IPS-20b (cell line): ENCODE data around the gene LARGE1.
"Not testable (repeated sequence)": the region's sequence is repeated elsewhere in the genome, so short reads cannot be mapped to it uniquely, and the experiment has no call there.

Experiments
- H3K27ac ChIP-seq: one replicate; pipeline ENCODE4 v1.5.1; 2013; ENCODE audit warnings: low read length
- H3K27me3 ChIP-seq: 2 replicates; pipeline ENCODE4 v1.6.1; 2013; ENCODE audit warnings: mild to moderate bottlenecking, low read length, inconsistent platforms; ENCODE audit not compliant: insufficient read depth
- H3K36me3 ChIP-seq: 2 replicates; pipeline ENCODE4 v1.6.1; 2013; ENCODE audit warnings: low read depth, mild to moderate bottlenecking, inconsistent platforms, low read length, moderate library complexity; ENCODE audit not compliant: insufficient read depth
- H3K4me1 ChIP-seq: 2 replicates; pipeline ENCODE4 v1.6.1; 2013; ENCODE audit warnings: mild to moderate bottlenecking, control low read depth, inconsistent platforms, low read length, moderate library complexity; ENCODE audit not compliant: insufficient read depth
- H3K4me3 ChIP-seq: 2 replicates; pipeline ENCODE4 v1.5.1; 2013; ENCODE audit warnings: mild to moderate bottlenecking, low read length, inconsistent platforms
- H3K9ac ChIP-seq: 2 replicates; pipeline ENCODE4 v1.6.1; 2013; ENCODE audit warnings: low read depth, mild to moderate bottlenecking, inconsistent platforms, low read length, moderate library complexity
- H3K9me3 ChIP-seq: 2 replicates; pipeline ENCODE4 v1.6.1; 2013; ENCODE audit warnings: mild to moderate bottlenecking, low read depth, low read length, inconsistent platforms; ENCODE audit not compliant: insufficient read depth

Gene LARGE1

DNA sequence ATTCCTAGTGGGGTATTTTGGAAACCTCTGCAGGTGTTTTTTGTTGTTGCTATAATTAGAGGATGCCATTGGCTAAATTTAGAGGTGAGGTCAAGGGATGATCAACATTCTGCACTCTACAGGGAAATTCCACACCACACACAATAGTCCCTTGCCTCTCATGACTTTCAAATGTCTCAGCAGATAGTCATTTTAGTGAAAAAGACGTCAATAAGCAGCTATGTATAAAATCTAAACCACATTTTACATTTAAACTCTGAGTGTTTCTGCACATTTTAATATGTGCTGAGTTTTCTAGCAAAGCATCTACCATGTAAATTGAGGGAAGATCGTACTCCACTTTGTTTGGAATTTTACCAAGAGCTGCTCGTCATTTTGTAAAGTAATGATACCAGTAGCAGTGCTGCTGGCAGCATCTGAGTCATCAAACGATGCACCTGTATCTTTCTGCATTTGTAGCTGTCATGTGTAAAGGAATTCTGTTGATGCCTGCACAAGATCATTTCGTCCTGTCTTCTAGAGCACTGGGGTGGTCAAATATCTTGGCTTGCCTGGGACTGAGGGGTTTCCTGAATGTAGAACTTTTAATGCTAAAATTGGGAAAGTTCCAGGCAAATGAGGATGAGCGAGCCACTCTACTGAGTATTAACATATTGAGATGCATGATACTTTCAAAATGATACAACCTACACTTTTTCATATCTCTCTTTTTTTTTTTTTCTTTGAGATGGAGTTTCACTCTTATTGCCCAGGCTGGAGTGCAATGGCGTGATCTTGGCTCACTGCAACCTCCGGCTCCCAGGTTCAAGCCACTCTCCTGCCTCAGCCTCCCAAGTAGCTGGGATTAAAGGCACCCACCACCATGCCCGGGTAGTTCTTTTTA, 447.6 kb downstream of the LARGE1 start:
- no peaks in the 10 kb centered on the region for H3K27me3 ChIP-seq
- no peaks in the 10 kb centered on the region for H3K36me3 ChIP-seq
- H3K4me3 ChIP-seq, result no peak overlapping the region
- H3K9ac ChIP-seq, result no peak overlapping the region
- peaks cover 15% of the 10 kb centered on the region for H3K4me1 ChIP-seq
- no peak overlapping the region for H3K27ac ChIP-seq
- no peaks in the 10 kb centered on the region for H3K9me3 ChIP-seq

DNA sequence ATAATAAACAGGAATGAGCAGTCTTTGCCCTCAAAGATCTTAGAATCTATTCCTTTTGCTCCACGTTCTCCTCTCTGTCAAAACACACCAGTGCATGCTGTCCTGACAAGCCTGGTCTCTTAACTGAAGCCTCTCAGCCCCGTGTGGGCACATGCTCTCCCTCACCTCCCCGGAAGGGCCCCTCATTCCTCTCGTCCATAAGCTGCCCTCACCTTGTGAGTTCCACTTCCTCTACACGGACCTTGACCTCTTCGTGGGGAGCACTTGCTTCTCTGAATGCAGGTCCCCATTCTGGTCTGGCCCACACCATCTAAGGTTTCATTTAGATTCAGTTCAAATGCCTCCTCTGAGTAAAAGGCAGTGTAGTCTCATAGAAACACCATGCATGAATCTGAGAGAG, 449.8 kb downstream of the LARGE1 start:
- Histone ChIP-seq H3K4me3 (no peak overlapping the region), H3K27ac (no peak overlapping the region), H3K9ac (no peak overlapping the region), H3K9me3 (no peaks in the 10 kb centered on the region), H3K36me3 (no peaks in the 10 kb centered on the region), H3K4me1 (no peaks in the 10 kb centered on the region), H3K27me3 (no peaks in the 10 kb centered on the region)

DNA sequence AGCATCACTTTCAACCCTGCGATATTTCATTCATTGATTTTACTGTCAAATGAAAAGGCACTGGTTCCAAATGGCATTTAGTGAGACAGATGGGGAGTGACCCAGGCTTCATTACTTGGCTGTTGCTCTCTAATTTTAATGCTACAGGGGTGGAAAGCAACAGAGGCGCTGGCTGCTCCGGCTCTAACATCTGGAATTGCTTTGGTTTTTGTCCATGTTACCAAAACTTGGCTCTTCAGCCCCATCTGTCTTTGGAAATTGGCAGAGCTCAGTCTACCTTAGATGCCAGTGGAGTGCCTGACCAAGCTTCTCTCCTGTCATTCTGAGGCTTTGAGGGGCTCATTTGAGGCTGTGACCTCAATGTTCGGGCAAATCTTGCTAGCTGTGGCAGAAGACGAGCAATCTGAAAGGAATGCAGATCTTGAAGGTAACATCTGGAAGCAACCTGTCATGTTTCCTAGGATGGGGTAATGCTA, 452.6 kb downstream of the LARGE1 start:
- H3K4me1 ChIP-seq, result no peaks in the 10 kb centered on the region
- H3K9me3 ChIP-seq, result peaks cover 4% of the 10 kb centered on the region; the same call in 1 of the 2 replicates
- no peak overlapping the region for H3K27ac ChIP-seq
- no peak overlapping the region for H3K9ac ChIP-seq
- no peak overlapping the region for H3K4me3 ChIP-seq
- H3K36me3 ChIP-seq, result no peaks in the 10 kb centered on the region
- H3K27me3 ChIP-seq, result no peaks in the 10 kb centered on the region

DNA sequence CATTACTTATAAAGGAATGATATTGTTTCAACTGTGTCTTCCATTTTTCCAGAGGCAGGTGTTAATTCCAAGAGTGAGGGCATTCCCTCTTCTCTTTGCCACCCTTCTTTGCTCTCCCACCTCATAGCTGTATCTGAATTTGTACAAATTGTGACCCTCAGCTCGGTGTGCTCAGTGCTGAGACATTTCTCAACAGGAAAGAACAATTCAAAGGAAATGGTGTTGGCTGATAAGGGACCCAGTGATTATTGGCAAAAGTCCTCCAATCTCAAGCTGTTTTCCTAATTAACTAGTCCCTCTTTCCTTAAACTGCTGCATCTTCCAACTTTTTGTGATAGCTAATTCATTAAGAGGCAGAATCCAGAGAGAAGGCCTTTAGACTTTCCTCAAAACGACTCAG, 453.2 kb downstream of the LARGE1 start:
- no peaks in the 10 kb centered on the region for H3K27me3 ChIP-seq
- peaks cover 6% of the 10 kb centered on the region; the same call in 1 of the 2 replicates for H3K9me3 ChIP-seq
- no peak overlapping the region for H3K9ac ChIP-seq
- H3K36me3 ChIP-seq, result no peaks in the 10 kb centered on the region
- H3K27ac ChIP-seq, result no peak overlapping the region
- H3K4me3 ChIP-seq, result no peak overlapping the region
- H3K4me1 ChIP-seq, result no peaks in the 10 kb centered on the region

DNA sequence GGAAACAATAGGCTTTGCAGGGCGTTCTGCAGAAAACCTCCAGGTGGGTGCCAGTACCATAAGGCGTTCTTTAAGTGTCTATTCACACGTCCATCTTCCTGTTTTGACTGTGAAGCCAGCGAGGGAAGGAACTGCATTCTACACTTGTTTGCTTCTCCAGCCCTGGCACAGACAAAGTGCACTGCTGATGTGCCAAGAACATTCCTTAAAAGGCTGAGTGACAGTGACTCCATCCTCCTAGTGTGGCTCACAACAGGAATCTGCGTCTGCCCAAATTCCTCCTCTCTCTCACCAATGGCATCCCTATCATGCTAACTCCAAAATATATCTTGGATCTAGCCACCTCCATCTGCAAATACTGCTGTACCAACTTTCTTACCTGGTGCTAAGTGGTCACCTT, 454.7 kb downstream of the LARGE1 start:
- H3K9me3 ChIP-seq, result peaks cover 8% of the 10 kb centered on the region; the same call in 1 of the 2 replicates
- H3K4me1 ChIP-seq, result no peaks in the 10 kb centered on the region
- H3K36me3 ChIP-seq, result no peaks in the 10 kb centered on the region
- H3K9ac ChIP-seq, result no peak overlapping the region
- H3K4me3 ChIP-seq, result no peak overlapping the region
- H3K27ac ChIP-seq, result no peak overlapping the region
- H3K27me3 ChIP-seq, result no peaks in the 10 kb centered on the region

DNA sequence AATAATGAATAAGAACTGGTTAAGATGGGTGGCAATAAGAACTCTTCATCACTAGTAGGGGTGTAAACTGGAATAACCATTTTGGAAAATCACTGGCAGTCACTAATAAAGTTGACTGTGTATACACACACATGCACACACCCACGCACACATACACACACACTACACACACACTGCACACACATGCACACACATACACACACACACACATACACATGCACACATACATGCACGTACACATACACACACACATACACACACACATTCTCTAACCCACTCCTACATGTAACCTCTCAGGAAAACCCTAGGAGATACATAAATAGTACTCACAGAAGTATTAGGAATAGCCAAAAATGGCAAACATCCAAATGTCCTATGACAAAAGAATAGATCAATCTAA, 455.6 kb downstream of the LARGE1 start:
- Histone ChIP-seq H3K9me3 (peaks cover 8% of the 10 kb centered on the region; the same call in 1 of the 2 replicates), H3K4me1 (no peaks in the 10 kb centered on the region), H3K9ac (no peak overlapping the region), H3K4me3 (no peak overlapping the region), H3K36me3 (no peaks in the 10 kb centered on the region), H3K27ac (no peak overlapping the region), H3K27me3 (no peaks in the 10 kb centered on the region)

DNA sequence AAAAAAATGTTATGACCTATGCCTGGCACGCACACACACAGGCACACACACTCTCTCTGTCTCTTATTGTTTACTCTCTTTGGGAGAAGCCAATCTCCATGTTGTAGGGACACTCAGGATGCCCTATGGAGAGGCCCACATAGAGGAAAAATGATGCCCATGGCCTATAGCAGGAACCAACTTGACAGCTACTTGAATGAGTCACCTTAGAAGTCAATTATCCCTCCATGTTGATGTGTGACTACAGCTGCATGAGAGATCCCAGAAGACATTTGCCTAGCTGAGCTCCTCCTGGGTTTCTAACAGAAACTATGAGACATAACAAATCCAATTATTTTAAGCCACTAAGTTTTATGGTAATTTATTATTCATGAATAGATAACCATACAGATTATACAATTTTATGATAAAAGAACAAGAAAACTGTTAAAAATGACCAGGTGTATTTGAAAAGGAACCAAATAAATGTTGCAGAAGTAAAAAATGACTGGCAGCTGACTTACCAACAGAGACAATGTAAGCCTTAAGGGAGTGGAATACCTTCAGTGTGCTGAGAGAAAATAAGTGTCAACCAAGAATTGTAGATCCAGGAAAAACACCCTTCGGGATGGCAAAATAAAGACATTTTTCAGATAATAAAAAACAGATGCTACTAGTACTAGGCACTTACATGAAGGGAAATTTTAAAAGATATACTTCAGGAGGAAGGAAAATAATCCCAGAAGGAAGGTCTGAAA, 458.4 kb downstream of the LARGE1 start:
- Histone ChIP-seq H3K4me1 (no peaks in the 10 kb centered on the region), H3K27me3 (no peaks in the 10 kb centered on the region), H3K9me3 (peaks cover 8% of the 10 kb centered on the region; the same call in 1 of the 2 replicates), H3K9ac (no peak overlapping the region), H3K36me3 (no peaks in the 10 kb centered on the region), H3K27ac (no peak overlapping the region), H3K4me3 (no peak overlapping the region)

DNA sequence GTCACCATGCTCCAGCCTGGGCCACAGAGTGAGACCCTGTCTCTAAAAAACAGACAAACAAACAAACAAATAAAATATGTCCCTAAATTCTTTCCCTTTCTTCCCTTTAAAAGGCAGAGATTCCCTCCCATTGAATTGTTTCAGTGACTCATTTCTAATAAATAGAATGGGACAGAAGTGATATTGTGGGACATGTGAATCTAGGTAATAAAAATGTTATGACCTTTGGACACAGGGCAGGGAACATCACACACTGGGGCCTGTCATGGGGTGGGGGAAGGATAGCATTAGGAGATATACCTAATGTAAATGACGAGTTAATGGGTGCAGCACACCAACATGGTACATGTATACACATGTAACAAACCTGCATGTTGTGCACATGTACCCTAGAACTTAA, 459.0 kb downstream of the LARGE1 start:
- H3K4me3 ChIP-seq, H3K9me3 ChIP-seq, H3K4me1 ChIP-seq, H3K27ac ChIP-seq, H3K27me3 ChIP-seq, H3K9ac ChIP-seq, H3K36me3 ChIP-seq: not testable (repeated sequence)

DNA sequence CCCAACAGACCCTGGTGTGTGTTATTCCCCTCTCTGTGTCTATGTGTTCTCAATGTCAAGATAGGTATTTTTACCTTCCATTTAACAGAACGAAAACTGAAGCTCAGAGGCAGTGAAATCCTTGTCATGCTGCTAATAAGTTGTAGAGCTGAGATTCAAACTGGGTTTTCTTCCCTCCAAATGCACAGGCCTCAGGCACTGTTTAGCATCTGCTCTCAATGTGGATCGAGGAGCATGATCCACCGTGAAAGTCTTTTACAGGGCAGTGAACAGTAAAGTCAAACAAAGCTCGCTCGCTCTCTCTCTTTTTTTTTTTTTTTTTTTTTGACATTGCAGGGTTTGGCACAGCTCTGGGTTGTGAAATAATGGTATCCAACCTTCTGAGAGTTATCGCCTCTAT, 461.1 kb downstream of the LARGE1 start:
- H3K36me3 ChIP-seq, result no peaks in the 10 kb centered on the region
- no peaks in the 10 kb centered on the region for H3K4me1 ChIP-seq
- H3K27ac ChIP-seq, result no peak overlapping the region
- no peaks in the 10 kb centered on the region for H3K27me3 ChIP-seq
- H3K4me3 ChIP-seq, result no peak overlapping the region
- H3K9me3 ChIP-seq, result peaks cover 8% of the 10 kb centered on the region; the same call in 1 of the 2 replicates
- H3K9ac ChIP-seq, result no peak overlapping the region

DNA sequence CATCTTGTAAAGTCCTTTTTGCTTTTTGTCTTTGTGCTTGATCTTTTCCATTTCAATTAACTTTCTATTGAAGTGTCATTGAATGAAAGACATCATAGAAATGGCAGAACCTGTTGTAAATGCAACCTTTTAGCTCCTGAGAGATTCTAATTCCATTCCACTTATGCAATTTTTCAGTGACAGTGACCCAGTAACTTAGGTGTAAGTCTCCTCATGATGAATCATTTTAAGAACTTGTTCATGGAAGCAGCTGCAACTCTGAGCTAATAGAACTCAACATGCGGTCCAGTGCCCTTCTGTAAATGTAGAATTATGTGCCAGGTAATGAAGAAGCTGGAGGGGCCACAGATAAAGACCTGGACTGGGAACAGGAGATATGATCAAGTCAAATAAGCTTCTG, 463.8 kb downstream of the LARGE1 start:
- Histone ChIP-seq H3K9ac (no peak overlapping the region), H3K36me3 (no peaks in the 10 kb centered on the region), H3K27me3 (no peaks in the 10 kb centered on the region), H3K4me3 (no peak overlapping the region), H3K4me1 (peaks cover 3% of the 10 kb centered on the region; the same call in 1 of the 2 replicates), H3K9me3 (no peaks in the 10 kb centered on the region), H3K27ac (no peak overlapping the region)

DNA sequence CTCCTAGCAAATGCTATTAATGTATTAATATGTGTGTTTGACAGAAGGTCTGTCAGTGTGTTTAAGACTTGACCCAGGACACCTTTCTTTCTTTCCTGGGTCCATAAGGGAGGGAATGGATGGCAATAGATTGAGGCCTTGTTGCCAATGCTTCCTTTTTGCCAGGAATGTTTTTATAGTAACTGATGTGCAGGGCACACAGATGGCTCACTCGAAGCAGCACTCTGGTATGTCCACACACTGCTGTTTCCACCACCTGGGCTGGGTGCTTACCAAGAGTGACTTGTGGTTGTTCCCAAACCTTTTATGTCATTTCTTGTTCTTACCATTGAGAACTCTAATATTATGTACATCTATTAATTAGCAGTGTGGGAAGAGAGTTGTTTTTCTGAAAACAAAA, 465.2 kb downstream of the LARGE1 start:
- Histone ChIP-seq H3K27ac (no peak overlapping the region), H3K4me1 (peaks cover 3% of the 10 kb centered on the region; the same call in 1 of the 2 replicates), H3K9ac (no peak overlapping the region), H3K27me3 (no peaks in the 10 kb centered on the region), H3K4me3 (no peak overlapping the region), H3K9me3 (no peaks in the 10 kb centered on the region), H3K36me3 (no peaks in the 10 kb centered on the region)
